CD14-positive monocyte (primary cell): Measurements from ENCODE around the gene TMEM255A. TPM values are rescaled to one million over a fixed set of nuclear protein-coding genes. Genes with fewer than 3 reads are reported as not detected.

ENCODE experiments used
- DNase-seq, 3 donors: peaks; one replicate each; pipeline ENCODE4 v3.0.0-alpha.2; 2011 to 2022
- H2AFZ ChIP-seq: 2 replicates; pipeline ENCODE4 v1.6.0; 2012; ENCODE audit warnings: mild to moderate bottlenecking, low read depth, low read length, inconsistent platforms; ENCODE audit not compliant: insufficient read depth, poor library complexity, severe bottlenecking
- H3K27ac ChIP-seq, 2 donors: 1 replicate in 1 of 2; 2 replicates in 1 of 2; pipeline ENCODE4 v1.5.1; 2012 to 2013; ENCODE audit warnings: low read length in 2 of 2, control low read depth in 1 of 2, inconsistent platforms in 1 of 2, low read depth in 1 of 2, mild to moderate bottlenecking in 1 of 2
- H3K27me3 ChIP-seq, 2 donors: one replicate each; pipeline versions ENCODE4 v1.6.0 to v1.6.1; 2011 to 2013; ENCODE audit warnings: low read length in 2 of 2; ENCODE audit not compliant: control insufficient read depth in 2 of 2, insufficient read depth in 2 of 2
- H3K36me3 ChIP-seq, 2 donors: replicated peaks in 1 of 2; 1 replicate in 1 of 2; 2 replicates in 1 of 2; pipeline versions ENCODE4 v1.5.1 to v1.6.1; 2012 to 2013; ENCODE audit warnings: low read length in 2 of 2, control low read depth in 1 of 2, inconsistent platforms in 1 of 2, mild to moderate bottlenecking in 1 of 2; ENCODE audit not compliant: insufficient read depth in 2 of 2, control insufficient read depth in 1 of 2
- H3K4me1 ChIP-seq, 2 donors: 1 replicate in 1 of 2; 2 replicates in 1 of 2; pipeline versions ENCODE4 v1.5.1 to v1.6.1; 2012 to 2013; ENCODE audit warnings: low read length in 2 of 2, control low read depth in 1 of 2, inconsistent platforms in 1 of 2, mild to moderate bottlenecking in 1 of 2, moderate library complexity in 1 of 2; ENCODE audit not compliant: insufficient read depth in 2 of 2, control insufficient read depth in 1 of 2
- H3K4me2 ChIP-seq: replicated peaks from 2 replicates; pipeline ENCODE3; 2012; ENCODE audit warnings: low read length, moderate library complexity, mild to moderate bottlenecking; ENCODE audit not compliant: poor library complexity, severe bottlenecking; ENCODE audit errors: extremely low read depth
- H3K4me3 ChIP-seq, 3 experiments: fragments of 200-600 bp in 1 of 3; sonication (generic) in 1 of 3; replicated peaks in 1 of 3; 1 replicate in 2 of 3; 2 replicates in 1 of 3; pipeline ENCODE4 v1.5.1; 2011 to 2013; ENCODE audit warnings: low read length in 3 of 3, mild to moderate bottlenecking in 3 of 3, control low read depth in 2 of 3, low read depth in 2 of 3, inconsistent platforms in 1 of 3, moderate library complexity in 1 of 3
- H3K79me2 ChIP-seq: 2 replicates; pipeline ENCODE4 v1.6.0; 2012; ENCODE audit warnings: mild to moderate bottlenecking, control low read depth, inconsistent platforms, low read length, moderate library complexity; ENCODE audit not compliant: insufficient read depth
- H3K9ac ChIP-seq: 2 replicates; pipeline ENCODE4 v1.6.0; 2017; ENCODE audit warnings: low read length, mild to moderate bottlenecking; ENCODE audit not compliant: insufficient read depth, poor library complexity, severe bottlenecking
- H3K9me3 ChIP-seq, 2 donors: replicated peaks in 1 of 2; 1 replicate in 1 of 2; 2 replicates in 1 of 2; pipeline versions ENCODE4 v1.5.1 to v1.6.1; 2012 to 2013; ENCODE audit warnings: low read length in 2 of 2, control low read depth in 1 of 2; ENCODE audit not compliant: control insufficient read depth in 1 of 2, insufficient read depth in 1 of 2
- H4K20me1 ChIP-seq: 2 replicates; pipeline ENCODE4 v1.6.0; 2012; ENCODE audit warnings: mild to moderate bottlenecking, low read length, control low read depth, moderate library complexity; ENCODE audit not compliant: insufficient read depth
- H3K27ac Mint-ChIP-seq, 7 donors: one replicate each; pipeline ENCODE4 v1.8.0; 2020; ENCODE audit warnings: mild to moderate bottlenecking in 7 of 7, mixed read lengths in 7 of 7, moderate library complexity in 6 of 7, inconsistent platforms in 2 of 7
- H3K27me3 Mint-ChIP-seq, 3 donors: one replicate each; pipeline ENCODE4 v1.8.0; 2021 to 2022; ENCODE audit warnings: low read depth in 3 of 3, mild to moderate bottlenecking in 3 of 3, mixed read lengths in 3 of 3, moderate library complexity in 3 of 3, inconsistent platforms in 1 of 3
- H3K36me3 Mint-ChIP-seq, 2 donors: one replicate each; pipeline ENCODE4 v1.8.0; 2020; ENCODE audit warnings: mixed read lengths in 2 of 2, inconsistent platforms in 1 of 2, mild to moderate bottlenecking in 1 of 2
- H3K4me1 Mint-ChIP-seq: one replicate; pipeline ENCODE4 v1.8.0; 2020; ENCODE audit warnings: mild to moderate bottlenecking, mixed read lengths
- H3K4me3 Mint-ChIP-seq, 2 donors: one replicate each; pipeline ENCODE4 v1.8.0; 2020; ENCODE audit warnings: mild to moderate bottlenecking in 2 of 2, mixed read lengths in 2 of 2, moderate library complexity in 1 of 2
- H3K9me3 Mint-ChIP-seq, 7 donors: one replicate each; pipeline ENCODE4 v1.8.0; 2020 to 2022; ENCODE audit warnings: mixed read lengths in 7 of 7, mild to moderate bottlenecking in 6 of 7, moderate library complexity in 6 of 7, inconsistent platforms in 2 of 7
- WGBS: methylation state at CpG from one replicate; pipeline ENCODE4 v1.1.5; 2013; ENCODE audit warnings: missing lambda C conversion rate; ENCODE audit not compliant: insufficient coverage; 5-methylcytosine and 5-hydroxymethylcytosine counted together
- intact Hi-C, 2 donors: fragments of 100-400 bp; cut with micrococcal nuclease; formaldehyde crosslinking; loops; one replicate each; pipeline versions ENCODE4 v1.15.0 to v1.15.1; 2023
- polyA plus RNA-seq, 3 donors: library from polyadenylated mRNA; depleted of rRNA in 1 of 3; unstranded in 2 of 3; stranded (reverse) in 1 of 3; fragments of 300-500 nt in 2 of 3; fragments of >200 nt in 1 of 3; fragmentation: Illumina TruSeq in 2 of 3; gene quantifications; 1 replicate in 2 of 3; 2 replicates in 1 of 3; pipeline ENCODE4 v1.2.3, GENCODE V29; 2012 to 2021
- TF ChIP-seq, protein P1 (sequence below): fragments of 200-600 bp; IDR thresholded peaks from one replicate; pipeline ENCODE4 v1.8.0; 2022; ENCODE audit warnings: antibody characterized with exemption, mild to moderate bottlenecking

Gene TMEM255A
- polyA plus RNA-seq, 3 donors = 0.10 to 1.2 (median 0.51) TPM

DNA sequence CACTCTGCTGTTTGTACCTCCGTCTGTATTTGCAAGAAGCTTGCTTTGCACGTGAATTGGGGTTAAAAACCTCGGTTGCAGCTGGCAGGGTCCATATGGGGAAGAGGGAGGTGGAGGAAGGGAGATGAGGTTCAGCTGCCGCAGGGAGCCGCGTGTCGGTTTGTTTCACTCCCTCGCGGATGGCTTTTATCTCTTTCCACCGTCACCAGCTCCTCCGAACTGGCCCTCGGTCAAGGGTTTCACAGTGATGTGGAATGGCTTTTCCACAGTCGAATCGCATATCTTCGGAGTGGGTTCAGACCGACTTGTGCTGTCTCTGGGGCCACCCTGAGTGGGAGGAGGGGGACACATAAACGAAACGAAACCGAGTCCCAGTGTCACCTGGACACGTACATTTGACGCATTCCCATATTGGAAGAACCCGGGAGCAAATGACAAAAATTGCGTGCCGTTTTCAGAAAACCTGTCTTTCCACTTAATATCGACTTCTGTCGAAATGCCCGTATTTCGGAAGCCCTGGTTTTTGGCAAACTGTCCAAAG, 59.7 kb downstream of the TMEM255A start:
- H3K79me2 ChIP-seq = peaks cover 57% of the 10 kb centered on the region
- peak overlapping the region; percentile 72 for H3K4me2 ChIP-seq
- peak overlapping the region; percentile 85 to 96 for H3K27ac ChIP-seq
- Mint-ChIP-seq H3K4me1 (peaks cover 14% of the 10 kb centered on the region), H3K9me3 (peaks cover 0 to 7% (median 0%) of the 10 kb centered on the region in 7 donors), H3K4me3 (peak overlapping the region; percentile 93 to 96), H3K27me3 (peaks cover 0 to 3% (median 0%) of the 10 kb centered on the region in 3 donors), H3K27ac (peak overlapping the region; percentile 88 to 98 (median 96)), H3K36me3 (peaks cover 19 to 25% of the 10 kb centered on the region in 2 donors)
- TF ChIP-seq, protein P1, sequence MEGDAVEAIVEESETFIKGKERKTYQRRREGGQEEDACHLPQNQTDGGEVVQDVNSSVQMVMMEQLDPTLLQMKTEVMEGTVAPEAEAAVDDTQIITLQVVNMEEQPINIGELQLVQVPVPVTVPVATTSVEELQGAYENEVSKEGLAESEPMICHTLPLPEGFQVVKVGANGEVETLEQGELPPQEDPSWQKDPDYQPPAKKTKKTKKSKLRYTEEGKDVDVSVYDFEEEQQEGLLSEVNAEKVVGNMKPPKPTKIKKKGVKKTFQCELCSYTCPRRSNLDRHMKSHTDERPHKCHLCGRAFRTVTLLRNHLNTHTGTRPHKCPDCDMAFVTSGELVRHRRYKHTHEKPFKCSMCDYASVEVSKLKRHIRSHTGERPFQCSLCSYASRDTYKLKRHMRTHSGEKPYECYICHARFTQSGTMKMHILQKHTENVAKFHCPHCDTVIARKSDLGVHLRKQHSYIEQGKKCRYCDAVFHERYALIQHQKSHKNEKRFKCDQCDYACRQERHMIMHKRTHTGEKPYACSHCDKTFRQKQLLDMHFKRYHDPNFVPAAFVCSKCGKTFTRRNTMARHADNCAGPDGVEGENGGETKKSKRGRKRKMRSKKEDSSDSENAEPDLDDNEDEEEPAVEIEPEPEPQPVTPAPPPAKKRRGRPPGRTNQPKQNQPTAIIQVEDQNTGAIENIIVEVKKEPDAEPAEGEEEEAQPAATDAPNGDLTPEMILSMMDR = no peak
- intact Hi-C loops = loop anchor here (5.0 kb wide), 2 partner anchors 56 to 61 kb away; partner anchors contain the start of gene TMEM255A (in 1 of the 2)
- peak overlapping the region; percentile 81 for H3K9ac ChIP-seq
- H4K20me1 ChIP-seq = no peaks in the 10 kb centered on the region
- peaks cover 15 to 21% of the 10 kb centered on the region in 2 donors for H3K36me3 ChIP-seq
- DNase-seq = peak; percentile 3 to 15 (median 13)
- H3K9me3 ChIP-seq = no peaks in the 10 kb centered on the region
- H3K4me3 ChIP-seq = peak overlapping the region; percentile 55 to 77 (median 76)
- peaks cover 0 to 5% of the 10 kb centered on the region in 2 donors for H3K4me1 ChIP-seq
- H2AFZ ChIP-seq = peak overlapping the region; percentile 46
- no CpG with 5 or more reads among the region's 28 CpGs for WGBS
- H3K27me3 ChIP-seq = peaks cover 0 to 3% of the 10 kb centered on the region in 2 donors

DNA sequence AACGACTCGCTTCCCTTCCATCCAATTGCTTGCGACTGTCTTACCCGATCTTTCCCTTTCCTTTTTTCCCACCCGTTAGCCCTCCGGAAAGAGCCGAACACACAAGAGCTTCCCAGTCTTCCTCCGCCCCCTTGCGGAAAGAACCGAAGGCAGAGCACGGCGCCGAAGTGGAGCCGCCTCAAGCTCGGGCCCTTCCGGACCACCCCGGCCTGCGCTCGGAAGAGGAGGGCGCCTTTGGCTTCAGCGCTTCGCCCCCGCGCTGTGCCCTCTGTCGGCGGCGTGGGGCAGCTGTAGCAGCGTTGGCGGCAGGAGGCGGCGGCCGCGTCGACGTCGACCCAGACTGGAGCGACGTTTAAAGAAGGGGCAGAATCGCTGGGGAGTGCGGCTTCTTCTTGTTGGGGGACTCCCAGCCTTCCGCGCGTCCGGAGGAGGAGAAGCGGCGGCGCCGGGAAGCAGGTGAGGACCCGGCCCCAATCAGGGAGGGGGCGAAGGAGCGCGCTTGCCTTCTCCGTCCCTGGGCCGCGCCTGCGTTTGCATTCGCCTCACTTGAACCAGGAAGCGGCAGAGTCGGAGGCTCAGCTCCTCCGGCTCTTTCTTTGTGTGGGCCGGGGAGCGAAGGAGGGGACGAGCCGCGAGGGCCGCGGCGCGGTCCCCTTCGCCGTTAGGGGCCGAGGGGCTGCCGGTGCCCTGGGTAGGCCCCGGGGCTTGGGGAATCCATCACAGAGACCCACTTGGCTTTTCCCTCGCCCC, 60.6 kb downstream of the TMEM255A start, which contains the start of gene ZBTB33:
TSS of gene ZBTB33 (plus strand) at position 291 of the 750 bp plus-strand sequence. CDS start 2,604 bp downstream, outside the sequence.
- Mint-ChIP-seq H3K27ac (peak within 1 kb of the TSS; percentile 92 to 98 (median 96)), H3K27me3 (peaks cover 0 to 10% (median 0%) of the 10 kb centered on the region in 3 donors), H3K4me3 (peak within 1 kb of the TSS; percentile 93 to 96), H3K36me3 (peaks cover 19 to 24% of the 10 kb centered on the region in 2 donors), H3K9me3 (peaks cover 0 to 7% (median 0%) of the 10 kb centered on the region in 7 donors), H3K4me1 (peaks cover 14% of the 10 kb centered on the region)
- H3K4me3 ChIP-seq = peak within 1 kb of the TSS; percentile 55 to 77 (median 76)
- H3K27me3 ChIP-seq = peaks cover 0 to under 1% of the 10 kb centered on the region in 2 donors
- peaks cover 15 to 21% of the 10 kb centered on the region in 2 donors for H3K36me3 ChIP-seq
- no peaks in the 10 kb centered on the region for H4K20me1 ChIP-seq
- no peaks in the 10 kb centered on the region for H3K9me3 ChIP-seq
- H2AFZ ChIP-seq = peak within 1 kb of the TSS; percentile 46
- peak within 1 kb of the TSS; percentile 85 to 96 for H3K27ac ChIP-seq
- H3K79me2 ChIP-seq = peaks cover 48% of the 10 kb centered on the region
- intact Hi-C loops = loop anchor here (5.0 kb wide), 2 partner anchors 57 to 62 kb away; partner anchors contain the start of gene TMEM255A (in 1 of the 2)
- 0% methylated on average over 52 of the region's 75 CpGs for WGBS
- peak within 1 kb of the TSS; percentile 81 for H3K9ac ChIP-seq
- H3K4me2 ChIP-seq = peak within 1 kb of the TSS; percentile 72
- TF ChIP-seq, protein P1 = peak; percentile 64
- peak; percentile 83 to 87 (median 83) for DNase-seq
- H3K4me1 ChIP-seq = peaks cover 0 to 5% of the 10 kb centered on the region in 2 donors
